NOMO-1 treated with dmso at 0.1 percent for 144 hours (cell line): ENCODE data around the gene KRT16.
"Not testable (repeated sequence)": the region's sequence is repeated elsewhere in the genome, so short reads cannot be mapped to it uniquely, and the experiment has no call there.

ENCODE experiments used
- DNase-seq: peaks from one replicate; lab custom pipeline; 2025; ENCODE audit not compliant: unreplicated experiment; lab: John Stamatoyannopoulos, UW

The KRT16 gene

DNA sequence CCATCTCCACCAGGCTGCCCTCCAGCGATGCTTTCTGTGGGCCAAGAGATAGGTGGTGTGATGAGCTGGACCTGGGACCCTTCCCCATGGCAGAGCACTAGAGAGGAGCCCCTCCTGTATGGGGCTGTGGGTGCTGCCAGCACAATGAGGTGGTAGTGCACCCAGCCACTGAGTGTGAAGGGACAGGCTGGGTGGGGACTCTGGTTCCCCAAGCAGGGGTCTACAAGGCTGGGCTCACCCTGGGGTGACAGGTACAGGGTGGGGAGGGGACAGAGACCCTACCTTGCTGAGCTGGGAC lies 15.5 kb upstream of the KRT16 start:
- DNase-seq: not testable (repeated sequence)

DNA sequence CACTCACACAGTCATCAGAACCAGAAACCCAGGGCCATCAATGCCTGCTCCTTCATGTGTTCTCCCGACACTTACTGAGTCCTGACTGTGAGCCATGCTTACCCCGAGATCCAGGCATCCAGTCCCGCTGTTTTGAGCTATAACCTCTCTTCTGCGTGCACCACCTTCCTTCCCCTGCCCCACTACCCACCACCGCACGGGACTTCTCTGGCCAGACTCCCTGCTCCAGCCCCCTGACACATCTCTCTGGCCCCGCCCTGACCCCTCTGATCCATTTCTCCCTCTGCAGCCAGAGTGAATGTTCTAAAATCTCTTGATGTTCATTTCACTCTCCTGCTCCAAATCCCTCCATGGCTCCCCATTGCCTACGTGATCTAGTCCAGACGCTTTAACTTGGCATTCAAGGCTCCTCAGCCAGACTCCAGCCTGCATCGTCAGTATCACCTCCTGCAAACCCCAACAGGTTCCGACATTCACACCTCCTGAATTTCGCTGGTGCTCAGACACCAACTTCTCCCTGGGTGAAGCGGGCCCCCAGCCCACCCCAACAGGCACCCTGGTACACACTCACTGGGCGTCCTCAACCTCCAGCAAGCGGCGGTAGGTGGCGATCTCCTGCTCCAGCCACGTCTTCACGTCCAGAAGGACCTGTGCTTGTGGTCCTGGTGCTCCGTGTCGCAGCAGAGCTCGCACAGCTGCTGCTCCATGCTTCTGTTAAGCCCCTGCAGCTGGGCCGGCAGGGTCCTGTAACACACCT lies 14.9 kb upstream of the KRT16 start:
- no peak for DNase-seq

DNA sequence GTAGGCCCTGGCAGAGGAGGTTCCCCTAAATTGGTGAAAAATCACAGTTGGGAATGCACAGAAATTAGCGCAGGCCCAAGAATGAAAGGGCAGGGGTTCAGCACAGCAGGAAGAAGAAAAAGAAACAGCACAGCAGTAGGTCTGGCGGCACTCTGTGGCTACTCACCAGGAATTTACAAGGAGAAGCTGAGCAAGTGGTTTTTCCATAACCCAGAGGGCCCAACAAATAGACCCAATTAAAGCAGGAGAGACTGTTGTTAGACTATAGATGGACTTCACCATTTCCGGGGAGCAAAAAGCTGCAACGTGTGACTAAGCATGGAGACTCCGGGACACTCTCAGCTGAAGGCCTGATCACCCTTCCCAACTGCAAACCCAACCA lies 14.3 kb upstream of the KRT16 start:
- not testable (repeated sequence) for DNase-seq

DNA sequence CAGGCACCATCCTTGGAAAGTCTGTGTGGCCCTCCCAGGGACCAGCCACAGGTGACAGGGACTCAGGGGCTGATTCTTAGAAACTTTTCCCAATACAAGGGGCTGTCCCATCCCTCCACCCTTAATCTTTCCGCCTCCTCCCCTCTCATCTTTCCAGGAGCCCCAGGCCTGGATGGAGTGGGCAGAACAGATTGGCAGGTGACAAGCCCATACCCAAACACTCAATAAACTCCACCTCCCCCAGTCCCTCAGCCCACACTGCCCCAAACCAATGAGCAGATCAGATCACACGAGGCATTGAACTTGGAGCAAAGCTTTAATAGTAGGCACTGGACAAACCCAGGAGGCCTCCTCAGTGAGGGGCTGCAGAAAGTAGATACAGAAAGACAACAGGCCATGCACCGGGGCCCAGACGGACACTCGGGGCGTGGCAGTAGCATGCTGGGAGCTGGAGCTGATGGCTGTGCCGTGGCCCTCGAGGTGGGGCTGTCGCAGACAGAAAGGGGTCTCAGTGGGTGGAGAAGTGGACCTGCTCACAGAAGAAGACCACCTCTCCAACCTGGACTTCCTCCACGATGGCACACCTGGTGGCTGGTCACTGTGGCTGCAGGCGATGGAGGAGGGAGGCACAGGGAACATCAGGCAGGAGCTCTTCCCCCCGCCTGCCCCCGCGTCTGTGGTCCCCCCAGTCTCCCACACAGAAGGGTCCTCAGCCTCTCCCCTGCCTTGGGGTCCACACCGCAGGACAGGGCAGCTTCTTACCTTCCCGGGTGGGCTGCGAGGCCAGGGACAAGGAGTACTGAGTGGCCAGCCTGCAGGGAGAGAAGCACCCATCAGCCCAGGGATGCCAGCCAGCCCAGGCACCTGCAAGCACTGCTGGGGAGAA lies 13.7 kb upstream of the KRT16 start:
- DNase-seq: not testable (repeated sequence)

DNA sequence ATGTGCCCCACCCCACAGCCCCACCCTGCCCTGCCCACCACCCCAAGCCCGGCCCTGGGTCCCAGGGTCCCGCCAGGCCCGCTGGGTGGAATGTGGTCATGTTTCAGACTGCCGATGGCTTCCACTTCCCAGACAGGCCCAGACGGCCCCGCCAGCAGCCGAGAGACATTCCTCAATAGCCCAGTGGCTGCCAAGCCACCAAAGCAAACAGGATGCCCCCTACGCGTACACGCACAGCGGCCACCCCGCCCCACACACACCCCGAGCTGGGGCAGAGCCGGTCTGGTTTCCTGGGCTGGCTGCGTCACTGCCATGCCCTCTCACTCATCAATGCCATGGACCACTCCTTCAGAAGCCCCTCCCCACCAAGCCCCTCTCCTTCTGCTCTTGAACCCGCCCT lies 13.0 kb upstream of the KRT16 start:
- no peak for DNase-seq

DNA sequence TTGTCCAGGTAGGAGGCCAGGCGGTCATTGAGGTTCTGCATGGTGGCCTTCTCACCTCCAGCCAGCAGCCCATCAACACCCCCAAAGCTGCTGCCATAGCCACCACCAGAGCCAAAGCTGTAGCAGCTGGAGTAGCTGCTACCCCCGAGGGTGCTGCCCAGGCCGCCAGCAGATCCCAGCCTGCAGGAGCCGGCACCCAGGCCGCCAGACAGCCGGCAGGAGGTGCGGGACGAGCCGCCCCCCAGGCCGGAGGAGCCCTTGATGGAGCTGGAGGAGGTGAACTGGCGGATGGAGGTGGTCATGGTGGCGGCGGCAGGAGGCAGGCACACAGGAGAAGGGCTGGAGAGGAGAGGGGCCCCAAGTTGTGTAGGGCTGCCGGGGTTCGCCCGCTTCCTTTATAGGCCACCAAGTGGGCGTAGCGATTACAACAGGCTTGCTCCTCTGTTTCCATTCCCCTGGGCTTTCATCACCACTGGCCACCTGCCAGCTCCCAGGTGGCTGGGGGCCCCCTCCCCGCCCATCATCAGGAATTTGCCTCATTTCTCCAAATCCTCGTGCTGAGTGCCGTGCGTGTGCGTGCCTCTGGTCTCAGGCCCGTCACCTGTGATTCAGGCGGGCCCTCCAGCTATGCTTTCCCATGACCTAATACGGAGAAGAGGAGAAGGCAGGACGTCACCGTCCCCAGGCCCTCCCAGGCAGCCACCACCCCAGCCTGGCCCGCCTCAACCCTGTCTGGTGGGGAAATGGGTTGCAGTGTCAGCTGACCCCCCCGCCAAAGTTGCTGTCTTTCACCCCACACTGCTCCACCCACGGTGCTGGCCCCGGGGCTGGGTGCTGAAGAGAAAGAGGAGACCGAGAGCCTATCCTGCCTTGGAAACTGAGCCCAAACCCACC lies 11.9 kb upstream of the KRT16 start, which contains the start of gene KRT17:
Gene KRT17, minus strand, starts transcription at position 368 of the 894 bp plus-strand sequence. Its CDS starts 66 bp downstream, at position 302.
- DNase-seq: no peak

DNA sequence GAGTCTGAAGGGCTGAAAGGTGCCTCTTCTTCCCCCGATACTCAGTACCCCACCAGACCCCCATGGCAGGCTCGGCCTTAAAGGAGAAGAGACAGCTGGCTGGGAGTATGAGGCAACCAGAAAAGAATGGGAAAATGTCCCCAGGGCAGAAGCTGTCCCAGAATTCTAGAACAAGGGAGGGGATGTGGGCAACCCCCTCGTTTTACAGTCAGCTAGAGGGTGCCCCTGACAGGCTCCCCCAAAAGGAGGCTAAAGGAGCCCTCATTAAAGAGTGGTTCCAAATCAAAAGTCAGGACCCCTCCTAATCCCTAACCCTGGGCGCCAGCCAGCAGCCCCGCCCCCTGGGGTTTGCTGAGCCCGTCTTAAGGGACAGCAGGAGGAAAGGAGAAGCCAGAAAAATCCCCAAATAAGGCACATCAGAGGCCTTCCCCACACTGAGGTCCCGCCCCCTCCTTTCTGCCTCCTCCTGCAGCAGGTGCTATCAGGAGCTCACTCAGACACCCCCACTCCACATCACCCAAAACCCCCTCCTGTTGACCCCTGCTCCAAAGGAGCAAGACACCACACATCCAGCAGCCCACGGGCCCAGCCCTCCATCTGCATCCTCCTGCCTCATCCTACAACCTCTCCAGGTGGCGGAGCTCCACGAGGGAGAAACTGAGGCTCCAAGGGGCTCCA lies 10.8 kb upstream of the KRT16 start:
- DNase-seq: not testable (repeated sequence)

DNA sequence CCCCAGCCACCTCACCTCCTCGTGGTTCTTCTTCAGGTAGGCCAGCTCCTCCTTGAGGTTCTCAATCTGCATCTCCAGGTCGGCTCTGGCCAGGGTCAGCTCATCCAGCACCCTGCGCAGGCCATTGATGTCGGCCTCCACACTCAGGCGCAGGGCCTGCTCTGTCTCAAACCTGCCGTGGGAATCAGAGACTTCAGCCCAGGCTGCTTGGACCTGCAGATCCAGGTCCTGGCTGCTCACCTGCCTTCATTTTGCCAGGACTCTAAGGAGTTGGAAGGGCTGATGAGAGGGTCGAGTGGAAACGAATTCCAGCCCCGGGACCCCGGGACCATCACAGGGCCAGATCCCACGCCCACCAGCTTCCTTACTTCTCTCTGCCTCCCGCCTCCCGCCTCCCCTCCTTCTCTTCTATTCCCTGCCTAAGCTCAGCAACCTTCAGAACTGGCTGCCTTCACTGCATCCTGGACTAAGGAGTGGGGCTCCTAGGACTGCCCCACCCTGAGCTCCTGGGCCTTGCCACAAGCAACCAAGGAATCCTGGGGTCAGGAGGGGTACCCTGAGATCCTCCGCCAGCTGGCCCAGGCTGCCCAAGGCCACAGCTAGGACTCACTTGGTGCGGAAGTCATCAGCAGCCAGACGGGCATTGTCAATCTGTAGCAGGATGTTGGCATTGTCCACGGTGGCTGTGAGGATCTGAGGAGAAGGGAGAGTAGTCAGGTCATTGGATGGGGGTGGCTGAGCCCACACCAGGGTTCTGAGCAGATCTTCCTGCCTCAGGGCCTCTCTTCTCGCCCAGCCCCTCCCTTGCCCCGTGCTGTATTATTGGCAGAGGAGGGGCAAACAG lies 10.0 kb upstream of the KRT16 start:
- not testable (repeated sequence) for DNase-seq

DNA sequence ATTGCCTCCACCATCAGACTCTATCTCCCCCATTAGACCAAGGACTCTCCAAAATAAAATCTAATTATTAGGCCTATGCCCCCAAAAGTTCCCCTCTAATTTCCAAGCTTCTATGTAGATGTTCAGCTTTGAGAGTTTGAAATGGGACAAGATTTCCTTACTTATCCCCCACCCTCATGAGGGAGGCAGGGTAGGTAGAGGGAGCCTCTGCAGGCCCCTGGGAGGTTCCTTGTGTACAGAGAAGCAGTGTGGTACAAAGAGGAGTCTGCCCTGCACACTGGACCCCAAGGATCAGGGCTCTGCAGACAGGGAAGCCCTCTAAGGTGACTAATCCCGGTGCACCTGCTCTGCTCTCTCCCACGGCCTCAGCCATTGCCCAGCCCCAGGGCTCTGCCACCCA lies 9.3 kb upstream of the KRT16 start:
- no peak for DNase-seq

DNA sequence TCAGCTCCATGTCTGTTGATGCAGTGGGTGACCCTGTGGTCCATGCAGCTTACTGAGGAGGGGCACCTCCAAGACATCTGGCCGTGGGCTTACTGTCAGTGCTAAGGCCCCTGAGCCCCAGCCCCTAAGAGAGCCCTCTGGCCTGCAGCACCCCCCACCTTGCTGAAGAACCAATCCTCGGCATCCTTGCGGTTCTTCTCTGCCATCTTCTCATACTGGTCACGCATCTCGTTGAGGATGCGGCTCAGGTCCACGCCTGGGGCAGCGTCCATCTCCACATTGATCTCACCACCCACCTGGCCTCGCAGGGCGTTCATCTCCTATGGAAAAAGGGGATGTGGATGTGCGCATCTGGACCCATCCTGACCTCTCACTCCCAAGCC lies 8.9 kb upstream of the KRT16 start:
- not testable (repeated sequence) for DNase-seq

DNA sequence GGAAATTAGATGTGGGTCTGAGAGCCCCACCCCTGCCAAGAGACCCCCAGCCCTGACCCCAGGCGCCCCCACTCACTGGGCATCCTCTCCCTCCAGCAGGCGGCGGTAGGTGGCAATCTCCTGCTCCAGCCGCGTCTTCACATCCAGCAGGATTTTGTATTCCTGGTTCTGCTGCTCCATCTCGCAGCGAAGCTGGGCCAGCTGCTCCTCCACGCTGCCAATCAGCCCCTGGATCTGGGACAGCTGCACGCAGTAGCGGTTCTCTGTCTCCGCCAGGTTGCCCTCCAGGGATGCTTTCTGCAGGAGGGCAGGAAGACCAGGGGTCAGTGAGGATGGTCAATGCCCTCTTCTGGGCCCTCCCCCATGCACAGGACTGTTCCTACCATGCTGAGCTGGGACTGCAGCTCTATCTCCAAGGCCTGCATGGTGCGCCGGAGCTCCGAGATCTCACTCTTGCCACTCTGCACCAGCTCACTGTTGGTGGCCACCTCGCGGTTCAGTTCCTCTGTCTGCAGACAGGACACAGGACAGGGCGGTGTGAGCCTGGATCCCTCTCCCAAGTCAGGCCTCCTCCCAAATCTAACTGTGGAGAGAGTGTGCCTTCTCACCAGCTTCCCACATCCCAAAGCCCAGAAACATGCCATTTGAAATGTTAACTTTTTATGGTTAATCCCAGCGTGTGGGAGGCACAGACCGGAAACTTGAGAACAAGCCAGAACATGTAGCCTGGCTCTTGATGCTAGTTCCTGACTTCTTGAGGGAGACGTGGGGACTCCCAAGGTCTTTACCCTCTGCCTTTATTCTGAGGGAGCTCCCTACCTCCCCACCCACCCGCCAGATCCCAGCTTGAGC lies 8.2 kb upstream of the KRT16 start:
- DNase-seq: no peak

DNA sequence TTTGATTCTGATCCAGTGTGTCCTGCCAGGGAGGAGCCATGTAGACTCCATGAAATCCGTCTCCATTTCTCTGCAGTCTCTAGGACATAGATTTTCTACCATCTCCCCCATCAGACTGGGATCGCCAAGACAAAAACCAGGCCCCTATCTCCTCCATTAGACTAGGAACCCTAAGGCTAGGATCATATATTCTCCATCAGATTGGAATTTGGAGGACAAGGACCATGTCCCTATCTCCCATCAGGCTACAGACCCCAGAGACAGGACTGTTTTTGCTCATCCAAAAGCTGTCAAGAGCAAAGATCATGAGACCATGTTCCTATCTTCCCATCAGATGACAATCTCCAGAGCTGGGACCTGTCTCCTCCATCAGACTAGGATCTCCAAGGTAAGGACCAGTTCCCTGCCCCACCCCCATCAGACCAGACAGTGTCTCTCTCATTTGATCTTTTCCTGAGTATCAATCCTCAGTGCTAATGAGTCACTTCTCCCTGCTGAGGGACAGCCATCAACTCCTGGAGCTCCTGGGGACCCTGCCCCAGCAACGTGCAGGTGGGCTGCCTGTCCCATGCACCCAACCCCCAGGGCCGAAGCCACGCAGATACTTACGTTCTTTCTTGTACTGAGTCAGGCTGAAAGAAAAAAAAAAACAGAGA lies 7.5 kb upstream of the KRT16 start:
- not testable (repeated sequence) for DNase-seq

DNA sequence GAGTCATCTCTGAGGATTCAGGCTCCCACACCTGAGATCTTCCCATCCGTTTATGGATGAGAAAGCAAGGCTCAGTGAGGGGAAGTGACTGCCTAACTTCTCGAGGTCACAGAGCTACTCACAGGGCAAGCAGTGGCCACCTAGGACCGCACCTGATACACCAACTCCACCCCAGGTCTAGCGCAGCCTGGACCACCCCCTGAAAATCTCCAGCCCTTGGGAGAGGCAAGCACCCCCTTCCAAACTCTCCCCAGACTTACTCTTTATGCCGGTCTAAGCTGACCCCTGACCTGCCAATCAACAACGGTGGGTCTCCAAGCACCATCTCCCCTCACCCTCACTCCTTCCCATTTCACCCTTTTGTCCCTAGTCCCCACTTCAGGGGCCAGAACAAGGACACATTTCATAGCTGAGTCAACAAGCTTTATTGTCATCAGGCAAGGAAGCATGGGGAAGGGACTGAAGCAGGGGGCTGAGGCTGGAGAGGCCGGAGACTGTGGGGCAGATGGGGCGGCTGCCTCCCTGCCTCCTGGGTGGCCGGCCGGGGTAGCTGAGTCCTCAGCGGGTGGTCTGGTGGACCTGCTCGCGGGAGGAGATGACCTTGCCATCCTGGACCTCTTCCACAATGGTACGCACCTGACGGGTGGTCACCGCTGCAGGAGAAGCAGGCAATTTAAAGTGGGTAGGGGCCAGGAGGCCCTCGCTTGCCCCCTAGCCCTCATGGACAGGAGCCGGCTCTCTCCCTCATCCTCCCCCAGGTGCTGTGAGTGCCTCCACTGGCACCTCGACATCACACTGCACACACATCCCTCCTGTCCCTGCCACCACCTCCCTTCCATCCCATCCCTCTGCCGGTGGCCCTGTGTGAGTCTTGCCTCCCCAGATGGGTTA lies 6.7 kb upstream of the KRT16 start:
- no peak for DNase-seq

DNA sequence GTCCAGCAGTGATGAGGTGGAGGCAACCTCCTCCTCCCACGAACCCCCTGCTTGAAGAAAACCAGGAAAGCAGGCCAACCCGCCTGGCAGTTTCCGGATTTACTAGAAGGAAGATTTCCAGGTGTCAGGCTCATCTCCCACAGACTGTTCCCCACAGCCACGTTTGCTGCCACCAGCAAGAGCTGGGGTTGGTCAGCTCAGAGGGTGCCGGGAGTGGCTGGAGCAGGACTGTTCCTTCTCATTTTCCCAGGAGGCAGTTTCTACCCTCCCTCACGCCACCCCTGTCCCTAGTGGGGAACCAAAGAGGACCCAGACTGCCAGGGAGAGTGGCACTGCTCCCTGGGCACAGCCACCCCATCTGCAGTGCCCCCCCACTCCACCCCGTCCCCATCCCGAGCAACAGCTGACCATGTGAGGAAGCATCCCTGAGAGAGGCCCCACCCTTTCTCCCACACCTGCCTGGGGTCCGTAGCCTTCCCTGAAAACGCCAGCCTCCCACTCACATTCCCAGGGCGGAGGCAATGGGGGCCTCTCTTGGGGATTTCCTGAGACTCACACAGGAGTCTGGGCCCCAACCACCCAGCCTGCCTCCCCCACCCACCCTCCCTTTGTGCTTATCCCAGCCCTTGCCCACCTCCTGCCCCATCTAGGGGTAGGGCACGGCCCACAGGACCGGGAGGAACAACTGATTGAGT lies 5.9 kb upstream of the KRT16 start:
- DNase-seq: no peak

DNA sequence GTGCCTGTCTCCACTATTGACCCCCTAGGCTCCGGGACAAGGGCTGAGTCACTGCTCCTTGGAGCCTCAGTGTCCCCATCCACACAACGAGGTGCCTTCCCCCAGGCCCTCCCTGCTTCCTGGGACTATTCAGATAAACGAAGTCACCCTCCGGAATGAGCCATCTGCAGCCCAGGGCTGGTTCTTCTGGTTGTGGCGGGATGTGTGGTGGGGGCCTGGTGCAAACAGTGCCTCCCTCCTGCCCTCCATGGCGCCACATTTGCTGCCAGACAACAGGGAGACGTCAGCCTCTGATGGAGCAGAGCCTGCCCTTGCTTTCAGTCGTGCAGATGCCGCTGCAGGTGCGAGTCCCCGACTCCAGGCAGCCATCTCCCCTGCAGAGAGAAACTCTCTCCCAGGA lies 5.1 kb upstream of the KRT16 start:
- no peak for DNase-seq

DNA sequence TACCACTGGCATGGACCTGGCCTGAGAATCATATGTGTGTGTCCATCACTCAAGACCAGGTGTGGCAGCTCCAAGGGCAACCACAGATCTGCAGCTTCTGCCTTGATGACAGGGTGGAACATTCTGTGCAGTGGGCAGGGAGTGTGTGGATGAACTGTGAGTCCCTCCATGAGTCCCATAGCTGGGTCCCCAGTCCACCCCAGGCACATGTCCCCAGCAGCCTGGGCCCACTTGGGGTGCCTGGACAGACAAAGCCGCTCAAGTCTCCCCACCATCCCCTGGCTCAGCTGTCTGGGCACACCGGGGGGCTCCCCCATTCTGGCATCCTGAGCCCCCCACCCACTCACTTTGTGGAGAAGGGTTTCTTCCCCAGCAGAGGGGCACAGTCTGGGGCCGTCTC lies 4.6 kb upstream of the KRT16 start:
- DNase-seq: no peak

DNA sequence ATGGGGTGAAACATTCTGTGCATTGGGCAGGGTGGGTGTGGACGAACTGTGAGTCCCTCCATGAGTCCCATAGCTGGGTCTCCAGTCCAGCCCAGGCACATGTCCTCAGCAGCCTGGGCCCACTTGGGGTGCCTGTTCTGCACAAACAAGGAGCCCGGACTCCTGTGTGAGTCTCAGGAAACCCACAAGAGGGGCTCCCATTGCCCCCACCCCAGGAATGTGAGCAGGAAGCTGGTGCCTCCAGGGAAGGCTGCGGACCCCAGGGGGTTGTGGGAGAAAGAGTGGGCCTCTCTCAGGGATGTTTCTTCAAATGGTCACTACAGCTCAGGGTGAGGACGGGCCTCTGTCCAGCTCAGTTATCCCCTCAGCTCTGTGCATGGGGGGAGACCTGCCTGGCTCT lies 3.9 kb upstream of the KRT16 start:
- DNase-seq: not testable (repeated sequence)
